ENCODE results near the gene ATP2B3.

ATP2B3 gene

GRCh38 chrX:153519569-153520286 is 2.3 kb downstream of the ATP2B3 start:
- no peak for DNase-seq (ENCODE audit: low read depth in 2 of 2)
- no peak overlapping the region for H3K4me3 ChIP-seq (replicated peaks in 1 of 2; ENCODE audit: low read depth in 2 of 2, low read length in 2 of 2)
- TF ChIP-seq, protein P1, sequence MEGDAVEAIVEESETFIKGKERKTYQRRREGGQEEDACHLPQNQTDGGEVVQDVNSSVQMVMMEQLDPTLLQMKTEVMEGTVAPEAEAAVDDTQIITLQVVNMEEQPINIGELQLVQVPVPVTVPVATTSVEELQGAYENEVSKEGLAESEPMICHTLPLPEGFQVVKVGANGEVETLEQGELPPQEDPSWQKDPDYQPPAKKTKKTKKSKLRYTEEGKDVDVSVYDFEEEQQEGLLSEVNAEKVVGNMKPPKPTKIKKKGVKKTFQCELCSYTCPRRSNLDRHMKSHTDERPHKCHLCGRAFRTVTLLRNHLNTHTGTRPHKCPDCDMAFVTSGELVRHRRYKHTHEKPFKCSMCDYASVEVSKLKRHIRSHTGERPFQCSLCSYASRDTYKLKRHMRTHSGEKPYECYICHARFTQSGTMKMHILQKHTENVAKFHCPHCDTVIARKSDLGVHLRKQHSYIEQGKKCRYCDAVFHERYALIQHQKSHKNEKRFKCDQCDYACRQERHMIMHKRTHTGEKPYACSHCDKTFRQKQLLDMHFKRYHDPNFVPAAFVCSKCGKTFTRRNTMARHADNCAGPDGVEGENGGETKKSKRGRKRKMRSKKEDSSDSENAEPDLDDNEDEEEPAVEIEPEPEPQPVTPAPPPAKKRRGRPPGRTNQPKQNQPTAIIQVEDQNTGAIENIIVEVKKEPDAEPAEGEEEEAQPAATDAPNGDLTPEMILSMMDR (IDR thresholded peaks at IDR 0.05; ENCODE audit: low read depth, low read length) = no peak

DNA sequence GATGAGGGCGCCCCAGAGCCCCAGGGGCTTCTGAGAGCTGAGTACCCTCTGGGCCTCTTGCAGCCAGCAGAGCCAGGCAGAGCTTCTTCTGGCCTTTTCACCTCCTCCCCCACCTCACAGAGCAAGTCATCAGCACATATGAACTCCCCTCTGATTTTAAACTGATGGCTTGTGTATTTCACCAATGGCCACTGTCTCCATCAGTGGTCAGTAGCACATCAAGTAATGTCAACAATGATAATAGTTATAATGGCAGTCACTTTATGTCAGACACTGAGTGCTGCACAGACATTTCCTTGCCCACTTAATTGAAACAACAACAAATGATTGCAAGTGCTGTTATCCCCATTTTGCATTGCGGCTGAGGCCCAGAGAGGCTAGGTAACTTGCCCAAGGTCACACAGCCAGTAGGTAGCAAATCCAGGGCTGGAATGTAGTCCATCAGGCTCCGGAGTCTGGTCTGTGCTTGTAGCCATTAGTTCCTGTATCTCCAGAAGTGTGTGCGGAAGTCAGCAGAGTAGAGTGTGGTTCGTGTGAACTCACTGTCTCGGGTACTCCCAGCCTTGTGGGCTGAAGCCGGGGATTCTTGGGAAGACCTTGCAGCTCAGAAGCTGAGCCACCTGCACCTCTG is 3.0 kb downstream of the ATP2B3 start:
- no peak overlapping the region for H3K4me3 ChIP-seq (replicated peaks in 1 of 2; ENCODE audit: low read depth in 2 of 2, low read length in 2 of 2)
- no peak for DNase-seq (ENCODE audit: low read depth in 2 of 2)
- TF ChIP-seq, protein P1 (IDR thresholded peaks at IDR 0.05; ENCODE audit: low read depth, low read length) = no peak

- TF ChIP-seq, protein P1 (IDR thresholded peaks at IDR 0.05; ENCODE audit: low read depth, low read length) = no peak
- H3K4me3 ChIP-seq (replicated peaks in 1 of 2; ENCODE audit: low read depth in 2 of 2, low read length in 2 of 2) = no peak overlapping the region
- DNase-seq (ENCODE audit: low read depth in 2 of 2) = peak in 1 of 2 donors; percentile 52
These were observed 3.6 kb downstream of the ATP2B3 start for GRCh38 chrX:153521034-153521433.

- TF ChIP-seq, protein P1 (IDR thresholded peaks at IDR 0.05; ENCODE audit: low read depth, low read length) = no peak
- no peak for DNase-seq (ENCODE audit: low read depth in 2 of 2)
- no peak overlapping the region for H3K4me3 ChIP-seq (replicated peaks in 1 of 2; ENCODE audit: low read depth in 2 of 2, low read length in 2 of 2)
These were observed 4.8 kb downstream of the ATP2B3 start for GRCh38 chrX:153522259-153522658.

DNA sequence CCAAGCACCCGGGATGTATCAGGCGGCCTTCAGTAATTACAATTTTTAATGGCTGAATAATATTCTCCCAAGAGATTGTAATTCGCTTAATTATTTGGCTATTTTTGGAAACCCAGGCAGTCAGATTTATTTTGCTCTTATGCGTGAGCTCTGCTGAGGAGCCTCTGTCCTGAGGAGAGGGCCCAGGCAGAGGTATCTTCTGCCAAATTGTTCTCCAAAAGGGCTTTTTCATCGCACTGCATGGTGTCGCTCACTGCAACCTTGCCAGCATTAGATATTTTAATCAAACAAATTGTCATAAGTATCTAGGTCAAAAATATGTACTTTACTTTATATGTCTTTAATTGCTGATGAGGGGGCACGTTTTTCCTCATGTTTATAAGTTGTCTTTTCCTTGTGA is 5.8 kb downstream of the ATP2B3 start:
- no peak overlapping the region for H3K4me3 ChIP-seq (replicated peaks in 1 of 2; ENCODE audit: low read depth in 2 of 2, low read length in 2 of 2)
- TF ChIP-seq, protein P1 (IDR thresholded peaks at IDR 0.05; ENCODE audit: low read depth, low read length) = no peak
- DNase-seq (ENCODE audit: low read depth in 2 of 2) = no peak

DNA sequence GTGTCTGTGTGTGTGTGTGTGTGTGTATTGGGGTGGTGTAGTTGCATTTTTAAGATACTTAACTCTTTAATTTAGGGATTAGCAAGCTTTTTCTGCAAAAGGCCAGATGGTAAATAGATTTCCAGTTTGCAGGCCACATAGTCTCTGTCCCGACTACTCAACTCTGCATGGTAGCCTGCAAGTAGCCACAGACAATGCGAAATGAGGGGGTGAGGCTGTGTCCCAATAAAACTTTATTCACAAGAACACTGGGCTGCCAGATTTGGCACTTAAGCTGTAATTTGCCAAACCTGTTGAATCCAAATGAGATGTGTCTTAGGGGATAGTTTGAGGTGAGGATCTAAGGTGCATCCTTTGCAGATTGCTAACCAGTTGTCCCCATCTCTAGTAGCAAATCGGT is 6.8 kb downstream of the ATP2B3 start:
- no peak for DNase-seq (ENCODE audit: low read depth in 2 of 2)
- H3K4me3 ChIP-seq (replicated peaks in 1 of 2; ENCODE audit: low read depth in 2 of 2, low read length in 2 of 2) = no peak overlapping the region
- TF ChIP-seq, protein P1 (IDR thresholded peaks at IDR 0.05; ENCODE audit: low read depth, low read length) = no peak
